Measurements from ENCODE around the gene RAG2.

GRCh38 chr11:36627471-36627870, 29.4 kb upstream of the RAG2 start:
- no peak for TF ChIP-seq NR2F1 (conservative IDR thresholded peaks at IDR 0.05)
- no peak for TF ChIP-seq POLR2A (IDR thresholded peaks at IDR 0.05; ENCODE audit: low read depth, low read length)
- no peak for TF ChIP-seq RAD21 (IDR thresholded peaks at IDR 0.05; ENCODE audit: insufficient read depth, low read depth, low read length)
- TF ChIP-seq ZNF274 (IDR thresholded peaks at IDR 0.05; ENCODE audit: insufficient read depth, insufficient read length) = no peak
- TF ChIP-seq, protein P1, sequence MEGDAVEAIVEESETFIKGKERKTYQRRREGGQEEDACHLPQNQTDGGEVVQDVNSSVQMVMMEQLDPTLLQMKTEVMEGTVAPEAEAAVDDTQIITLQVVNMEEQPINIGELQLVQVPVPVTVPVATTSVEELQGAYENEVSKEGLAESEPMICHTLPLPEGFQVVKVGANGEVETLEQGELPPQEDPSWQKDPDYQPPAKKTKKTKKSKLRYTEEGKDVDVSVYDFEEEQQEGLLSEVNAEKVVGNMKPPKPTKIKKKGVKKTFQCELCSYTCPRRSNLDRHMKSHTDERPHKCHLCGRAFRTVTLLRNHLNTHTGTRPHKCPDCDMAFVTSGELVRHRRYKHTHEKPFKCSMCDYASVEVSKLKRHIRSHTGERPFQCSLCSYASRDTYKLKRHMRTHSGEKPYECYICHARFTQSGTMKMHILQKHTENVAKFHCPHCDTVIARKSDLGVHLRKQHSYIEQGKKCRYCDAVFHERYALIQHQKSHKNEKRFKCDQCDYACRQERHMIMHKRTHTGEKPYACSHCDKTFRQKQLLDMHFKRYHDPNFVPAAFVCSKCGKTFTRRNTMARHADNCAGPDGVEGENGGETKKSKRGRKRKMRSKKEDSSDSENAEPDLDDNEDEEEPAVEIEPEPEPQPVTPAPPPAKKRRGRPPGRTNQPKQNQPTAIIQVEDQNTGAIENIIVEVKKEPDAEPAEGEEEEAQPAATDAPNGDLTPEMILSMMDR (IDR thresholded peaks at IDR 0.05 in 2 of 3, conservative IDR thresholded peaks at IDR 0.05 in 1 of 3; ENCODE audit: control insufficient read depth in 2 of 3, extremely low read depth in 1 of 3, insufficient read depth in 1 of 3, low read depth in 3 of 3, low read length in 3 of 3) = no peak
